D721Med (cell line): ENCODE results near the gene MAP7.
A peak's percentile ranks its signal among the peaks of the same experiment; 100 is the strongest.
"Not testable (repeated sequence)": the region's sequence is repeated elsewhere in the genome, so short reads cannot be mapped to it uniquely, and the experiment has no call there.

Experiments
- DNase-seq: peaks from one replicate; pipeline ENCODE4 v3.0.0; 2011; ENCODE audit warnings: low spot score; ENCODE audit not compliant: insufficient read length
- FAIRE-seq: peaks from 2 replicates; lab custom pipeline; 2011; peaks lifted over from hg19 to GRCh38; lab: Jason Lieb, UNC
- TF ChIP-seq, protein P1 (sequence below): IDR thresholded peaks from 2 replicates; pipeline ENCODE4 v1.5.1; 2012; ENCODE audit warnings: mild to moderate bottlenecking, control low read depth; ENCODE audit not compliant: insufficient read depth; ENCODE audit errors: missing control alignments

Gene MAP7

DNA sequence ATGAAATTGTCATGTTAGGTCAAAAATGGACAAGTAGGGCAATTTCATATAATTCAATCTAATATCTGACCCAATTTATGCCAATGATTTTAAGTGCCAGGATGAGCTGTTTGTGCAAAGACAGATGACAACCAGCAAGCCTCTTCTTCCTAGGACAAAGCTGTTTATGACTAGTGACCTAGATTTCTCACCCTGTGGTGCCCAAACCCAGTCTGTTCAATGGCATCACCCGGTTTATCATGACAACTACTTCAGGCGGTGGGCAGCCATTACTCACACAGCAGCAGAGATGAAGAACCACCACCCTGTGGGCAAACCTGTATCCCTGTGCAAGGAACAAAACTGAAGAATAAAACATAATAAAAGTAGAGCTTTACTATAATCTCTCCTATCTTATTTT is 59.0 kb downstream of the MAP7 start:
- TF ChIP-seq, protein P1, sequence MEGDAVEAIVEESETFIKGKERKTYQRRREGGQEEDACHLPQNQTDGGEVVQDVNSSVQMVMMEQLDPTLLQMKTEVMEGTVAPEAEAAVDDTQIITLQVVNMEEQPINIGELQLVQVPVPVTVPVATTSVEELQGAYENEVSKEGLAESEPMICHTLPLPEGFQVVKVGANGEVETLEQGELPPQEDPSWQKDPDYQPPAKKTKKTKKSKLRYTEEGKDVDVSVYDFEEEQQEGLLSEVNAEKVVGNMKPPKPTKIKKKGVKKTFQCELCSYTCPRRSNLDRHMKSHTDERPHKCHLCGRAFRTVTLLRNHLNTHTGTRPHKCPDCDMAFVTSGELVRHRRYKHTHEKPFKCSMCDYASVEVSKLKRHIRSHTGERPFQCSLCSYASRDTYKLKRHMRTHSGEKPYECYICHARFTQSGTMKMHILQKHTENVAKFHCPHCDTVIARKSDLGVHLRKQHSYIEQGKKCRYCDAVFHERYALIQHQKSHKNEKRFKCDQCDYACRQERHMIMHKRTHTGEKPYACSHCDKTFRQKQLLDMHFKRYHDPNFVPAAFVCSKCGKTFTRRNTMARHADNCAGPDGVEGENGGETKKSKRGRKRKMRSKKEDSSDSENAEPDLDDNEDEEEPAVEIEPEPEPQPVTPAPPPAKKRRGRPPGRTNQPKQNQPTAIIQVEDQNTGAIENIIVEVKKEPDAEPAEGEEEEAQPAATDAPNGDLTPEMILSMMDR = no peak
- FAIRE-seq (no peak), DNase-seq (no peak)

DNA sequence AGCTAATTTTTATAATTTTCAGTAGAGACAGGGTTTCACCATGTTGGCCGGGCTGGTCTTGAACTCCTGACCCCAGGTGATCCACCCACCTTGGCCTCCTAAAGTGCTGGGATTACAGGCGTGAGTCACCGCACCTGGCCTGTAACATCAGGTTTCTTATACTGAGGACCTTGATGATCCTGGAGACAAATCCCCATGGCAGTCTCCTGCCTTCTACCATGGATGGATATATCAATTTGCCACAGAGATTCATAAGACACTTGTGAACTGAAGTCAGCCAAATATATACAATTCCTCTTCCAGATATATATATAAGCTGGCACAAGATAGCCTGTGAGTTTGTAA is 60.6 kb downstream of the MAP7 start:
- not testable (repeated sequence) for DNase-seq, FAIRE-seq

DNA sequence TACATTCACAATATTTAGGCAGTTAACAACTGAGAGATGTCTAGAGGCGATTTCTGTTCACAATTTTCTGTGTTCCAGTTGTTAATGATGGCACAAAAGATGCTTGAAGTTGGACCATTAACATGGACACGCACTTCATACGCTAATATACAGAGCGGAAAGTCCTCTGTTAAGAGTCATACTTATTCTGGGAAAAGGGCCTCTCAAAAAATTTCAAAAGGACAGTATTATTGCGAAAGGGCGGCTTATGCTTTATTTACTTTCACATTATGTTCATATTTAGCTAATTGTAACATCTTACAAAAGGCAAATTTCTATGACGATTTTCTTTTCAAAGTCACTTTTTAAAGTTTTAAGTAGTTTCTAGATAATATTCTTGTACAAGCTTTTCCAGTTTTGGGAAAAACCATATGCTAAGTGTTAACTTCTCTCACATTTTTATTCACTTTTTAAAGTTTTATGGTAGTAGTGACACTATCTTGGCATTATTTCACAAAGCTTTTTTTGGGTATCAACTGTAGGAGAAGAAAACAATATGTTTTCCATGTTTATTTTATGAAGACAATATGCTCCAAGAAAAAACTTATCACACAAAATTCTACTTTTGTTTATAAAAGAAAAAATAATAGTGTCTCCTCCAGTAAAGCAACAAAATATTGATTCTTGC is 62.3 kb downstream of the MAP7 start:
- TF ChIP-seq, protein P1 = no peak
- FAIRE-seq = peak; percentile 55
- no peak for DNase-seq

DNA sequence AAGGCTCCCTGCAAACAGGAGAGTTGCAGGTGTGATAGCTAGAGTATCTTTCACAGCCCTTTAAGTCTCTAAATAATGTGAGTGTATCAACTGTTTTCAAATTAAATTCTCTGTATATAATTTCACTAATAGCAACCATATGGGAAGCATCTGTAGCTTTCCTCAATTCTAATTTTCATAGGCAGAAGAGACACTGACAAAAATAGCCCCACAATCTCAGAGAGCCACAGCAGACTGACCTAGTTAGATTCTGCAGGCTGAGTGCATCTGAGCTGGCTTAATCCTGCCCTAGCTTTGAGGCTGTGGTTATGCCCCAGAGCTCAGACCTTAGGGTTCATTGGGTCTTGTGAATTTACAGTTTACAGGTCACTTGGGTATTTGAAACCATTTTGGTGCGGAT is 63.9 kb downstream of the MAP7 start:
- TF ChIP-seq, protein P1 = no peak
- DNase-seq (peak; percentile 31), FAIRE-seq (peak; percentile 90)

DNA sequence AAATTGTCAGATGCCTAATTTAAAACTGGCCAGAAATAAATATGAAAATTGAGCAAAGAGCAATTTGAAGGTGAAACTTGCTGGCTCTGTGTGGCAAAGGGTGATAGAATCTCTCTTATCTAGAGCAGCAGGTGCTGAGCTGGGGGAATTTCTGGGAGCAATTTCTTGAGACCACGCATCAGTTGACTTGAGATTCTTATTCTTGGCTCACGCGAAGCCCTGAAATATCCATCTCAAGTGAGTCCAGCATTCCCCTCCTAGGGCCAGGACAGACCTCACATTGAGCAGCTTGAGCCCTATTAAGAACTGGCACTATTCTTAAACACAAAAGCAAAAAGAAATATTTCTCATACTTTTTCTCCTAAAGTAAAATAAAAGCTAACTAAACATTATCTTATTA is 66.3 kb downstream of the MAP7 start:
- TF ChIP-seq, protein P1 = no peak
- FAIRE-seq = no peak
- no peak for DNase-seq

DNA sequence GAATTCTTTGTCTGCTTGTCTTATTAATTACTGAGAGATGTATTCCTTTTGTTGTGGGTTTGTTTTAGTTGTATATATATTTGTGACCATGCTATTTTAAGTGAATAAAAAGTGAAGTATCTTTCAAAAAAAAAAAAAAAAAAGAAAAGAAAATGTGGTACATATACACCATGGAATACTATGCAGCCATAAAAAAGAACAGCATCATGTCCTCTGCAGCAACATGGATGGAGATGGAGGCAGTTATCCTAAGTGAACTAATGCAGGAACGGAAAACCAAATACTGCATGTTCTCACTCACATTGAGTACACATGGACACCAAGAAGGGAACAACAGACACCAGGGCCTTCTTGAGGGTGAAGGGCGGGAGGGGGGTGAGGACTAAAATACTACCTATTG is 67.2 kb downstream of the MAP7 start:
- not testable (repeated sequence) for DNase-seq, FAIRE-seq

DNA sequence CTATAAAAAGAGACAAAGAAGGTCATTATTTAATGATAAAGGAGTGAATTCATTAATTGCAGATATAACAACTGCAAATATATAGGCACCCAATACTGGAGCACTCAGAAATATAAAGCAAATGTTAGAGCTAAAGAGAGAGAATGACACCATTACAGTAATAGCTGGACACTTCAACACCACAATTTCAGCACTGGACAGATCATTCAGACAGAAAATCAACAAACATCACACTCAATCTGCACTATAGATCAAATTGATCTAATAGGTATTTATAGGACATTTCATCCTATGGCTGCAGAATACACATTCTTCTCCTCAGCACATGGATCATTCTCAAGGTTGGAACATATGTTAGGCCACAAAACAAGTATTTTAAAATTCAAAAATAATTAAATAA is 72.7 kb downstream of the MAP7 start:
- DNase-seq = no peak
- FAIRE-seq = no peak
- TF ChIP-seq, protein P1 = no peak

DNA sequence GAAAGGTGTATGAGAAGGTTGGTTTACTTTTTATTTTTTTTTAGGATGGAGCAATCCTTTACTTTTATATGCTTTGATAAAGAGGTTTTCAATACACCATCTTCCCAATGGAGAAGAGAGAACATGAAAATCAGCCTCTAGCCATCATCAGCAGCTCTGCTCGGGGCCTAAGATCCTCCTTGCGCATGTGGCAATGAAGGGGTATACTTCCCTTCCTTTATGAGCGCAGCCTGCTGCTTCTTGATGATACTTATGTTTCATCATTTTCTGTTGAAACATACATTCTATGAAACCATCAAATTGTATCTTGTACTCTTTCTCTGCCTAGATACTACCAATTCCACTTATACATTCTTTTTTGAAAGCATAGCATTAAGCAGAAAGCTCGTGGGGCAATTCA is 74.5 kb downstream of the MAP7 start:
- no peak for FAIRE-seq
- TF ChIP-seq, protein P1 = no peak
- DNase-seq = no peak
